Inflammatory macrophage treated with lipopolysaccharide for 4 hours (primary cell): ENCODE measurements around the gene EZH2.

Experiments
- DNase-seq: peaks from one replicate; pipeline ENCODE4 v3.0.0-alpha.2; 2020

EZH2 gene

DNA sequence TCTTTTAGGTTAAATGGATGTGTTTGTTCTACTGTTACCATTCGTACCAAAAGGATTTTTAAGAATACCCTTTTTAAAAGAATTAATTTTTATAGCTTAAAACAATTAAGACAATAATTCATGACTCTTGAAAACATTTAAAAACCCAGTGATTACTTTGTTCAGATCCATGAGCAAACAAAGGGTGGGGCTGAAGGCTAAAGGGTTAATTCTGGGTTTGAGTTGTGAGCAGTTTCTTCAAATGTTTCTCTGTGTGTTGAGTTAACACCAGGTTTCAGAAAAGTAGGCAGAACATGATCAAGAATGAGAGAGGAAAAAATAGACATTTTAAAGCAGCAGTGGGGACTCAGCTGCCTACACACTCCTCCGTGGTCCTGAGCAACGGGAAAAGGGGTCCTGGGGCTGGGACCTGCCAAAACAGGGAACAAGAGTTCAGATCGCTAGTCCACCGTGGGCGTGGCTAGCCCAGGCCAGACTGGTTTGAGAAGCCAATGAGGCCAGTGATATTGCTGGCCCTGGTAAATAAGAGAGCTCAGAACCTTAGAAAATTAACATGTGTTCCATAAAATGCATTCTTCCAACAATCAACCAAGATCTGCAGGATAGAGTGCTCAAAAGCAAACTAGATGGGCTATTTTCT, 14.9 kb upstream of the EZH2 start:
- DNase-seq = no peak

DNA sequence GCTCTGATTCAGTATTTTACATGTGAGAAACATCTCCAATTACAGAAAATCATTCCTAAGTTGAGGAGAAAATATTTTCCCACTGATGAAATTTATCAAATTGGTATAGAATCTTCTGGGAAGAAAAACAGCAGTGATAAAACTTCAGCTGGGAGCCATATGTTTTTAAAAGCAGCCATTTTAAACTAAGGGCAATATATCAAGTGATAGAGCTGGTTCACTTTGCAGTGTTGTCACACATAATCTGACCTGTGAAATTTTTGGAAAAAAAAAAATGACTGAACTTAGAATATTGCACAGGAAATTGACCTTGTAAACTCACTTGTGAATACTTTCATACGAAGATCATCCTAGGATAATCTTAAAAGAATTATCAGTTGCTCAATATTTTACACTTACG, 10.5 kb upstream of the EZH2 start:
- no peak for DNase-seq

DNA sequence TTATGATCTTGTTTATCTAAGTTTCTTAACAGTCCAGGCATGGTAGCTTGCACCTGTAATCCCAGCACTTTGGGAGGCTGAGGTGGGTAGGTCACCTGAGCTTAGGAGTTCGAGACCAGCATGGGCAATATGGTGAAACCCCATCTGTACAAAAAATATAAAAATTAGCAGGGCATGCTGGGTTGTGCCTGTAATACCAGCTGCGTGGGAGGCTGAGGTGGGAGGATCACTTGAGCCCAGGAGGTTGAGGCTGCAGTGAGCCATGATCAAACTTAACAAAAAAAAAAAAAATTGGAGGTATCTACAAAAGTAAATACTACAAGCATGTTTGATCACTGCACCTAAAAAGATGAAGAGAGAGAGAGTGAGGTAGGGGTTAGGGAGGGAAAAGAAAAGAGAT, 9.0 kb upstream of the EZH2 start:
- no peak for DNase-seq

DNA sequence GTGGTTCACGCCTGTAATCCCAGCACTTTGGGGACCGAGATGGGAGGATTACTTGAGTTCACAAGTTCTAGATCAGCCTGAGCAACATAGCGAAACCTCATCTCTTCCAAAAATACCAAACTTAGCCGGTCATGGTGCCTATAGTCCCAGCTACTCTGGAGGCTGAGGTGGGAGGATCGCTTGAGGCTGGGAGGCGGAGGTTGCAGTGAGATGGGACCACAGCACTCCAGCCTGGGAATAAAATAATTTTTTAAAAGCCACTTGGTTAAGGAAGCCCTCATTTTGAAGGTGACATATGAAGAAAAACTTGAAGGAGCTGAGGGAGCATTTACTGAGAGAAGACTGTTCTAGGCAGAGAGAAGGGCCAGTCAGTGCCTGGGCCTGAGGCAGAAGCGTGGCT, 4.2 kb upstream of the EZH2 start:
- DNase-seq = no peak

DNA sequence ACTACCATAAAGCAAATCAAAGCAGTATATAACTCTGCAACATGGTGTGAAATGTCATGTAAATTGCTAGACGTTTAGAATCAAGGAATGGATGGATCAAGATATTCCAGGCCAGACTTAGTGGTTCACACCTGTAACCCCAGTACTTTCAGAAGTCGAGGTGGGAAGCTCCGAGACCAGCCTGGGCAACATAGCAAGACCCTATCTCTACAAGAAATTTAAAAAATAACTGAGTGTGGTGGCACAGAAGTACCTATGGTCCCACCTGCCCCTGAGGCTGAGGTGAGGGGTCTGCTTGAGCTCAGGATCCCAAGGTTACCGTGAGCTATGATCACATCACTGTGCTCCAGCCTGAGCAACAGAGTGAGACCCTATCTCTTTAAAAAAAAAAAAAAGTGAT, 2.8 kb upstream of the EZH2 start:
- no peak for DNase-seq

DNA sequence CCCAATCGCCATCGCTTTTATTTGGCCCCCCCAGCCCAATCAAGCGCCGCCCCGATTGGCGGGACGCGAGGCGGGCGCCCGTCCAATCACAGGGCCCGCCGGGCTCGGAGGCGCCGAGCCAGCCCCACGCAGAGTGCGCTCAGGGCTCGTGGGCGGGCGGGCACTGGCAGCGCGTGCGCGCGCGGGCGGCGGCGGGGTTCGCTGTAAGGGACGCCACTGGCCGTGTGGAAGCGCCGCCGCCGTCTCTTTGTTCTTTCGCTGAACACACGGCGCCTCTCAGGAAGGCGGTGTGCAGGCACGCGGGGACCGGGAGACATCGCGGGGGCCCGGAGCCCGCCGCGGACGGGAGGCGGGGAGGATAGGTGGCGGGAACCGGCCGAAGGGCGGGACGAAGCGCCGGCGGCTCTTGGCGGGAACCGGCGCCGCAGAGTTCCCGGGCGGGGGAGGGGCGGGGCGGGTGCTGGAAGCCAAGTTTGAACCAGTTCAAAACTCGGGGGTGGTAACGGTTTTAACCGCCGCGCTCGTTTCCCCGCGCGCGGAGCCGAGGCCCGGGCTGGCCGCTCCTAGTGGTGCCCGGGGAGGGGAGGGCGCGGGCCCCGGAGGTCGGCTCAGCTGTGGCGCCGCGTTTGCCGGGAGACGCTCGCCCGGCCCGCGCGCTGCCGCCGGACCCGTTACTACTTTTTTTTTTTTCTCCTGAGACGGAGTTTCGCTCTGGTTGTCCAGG, 370 bp upstream of the EZH2 start:
- DNase-seq = peak; percentile 97

DNA sequence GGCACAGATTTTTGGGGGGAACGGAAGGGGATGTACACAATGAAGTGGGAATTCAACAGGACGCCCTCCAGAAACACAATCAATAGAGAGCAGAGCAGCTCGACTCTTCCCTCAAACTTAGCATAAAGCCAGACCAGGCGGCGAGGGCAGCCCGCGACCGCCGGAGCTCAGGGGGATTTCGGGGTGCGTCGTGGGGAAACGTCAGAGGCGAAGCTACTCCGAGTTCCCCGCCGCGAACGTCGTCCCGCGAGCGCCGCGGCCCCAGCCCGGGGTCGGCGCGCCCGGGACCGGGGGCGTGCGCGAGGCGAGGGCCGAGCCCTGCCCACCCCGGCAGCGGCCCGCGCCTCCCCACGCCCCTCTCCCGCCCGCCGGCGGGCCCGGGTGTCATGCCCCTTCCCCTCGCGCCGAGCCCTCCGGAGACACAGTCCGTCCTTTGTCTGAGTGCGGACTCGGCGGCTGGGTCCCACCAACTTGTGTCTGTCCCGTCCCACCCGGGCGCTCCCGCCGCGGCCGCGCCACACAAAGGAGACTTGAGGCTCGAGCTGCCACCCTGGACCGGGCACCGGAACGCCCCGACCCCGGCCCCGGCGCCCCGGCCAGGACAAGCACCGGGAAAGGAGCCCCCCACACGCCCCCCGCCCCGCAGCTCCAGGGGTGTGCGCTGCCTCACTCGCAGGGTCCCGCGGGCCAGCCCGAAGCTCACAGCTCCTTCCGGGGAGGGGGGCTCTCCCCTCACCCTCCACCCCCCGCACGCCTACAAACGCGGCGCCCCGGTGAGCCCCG, 634 bp downstream of the EZH2 start:
- DNase-seq = peak; percentile 24

DNA sequence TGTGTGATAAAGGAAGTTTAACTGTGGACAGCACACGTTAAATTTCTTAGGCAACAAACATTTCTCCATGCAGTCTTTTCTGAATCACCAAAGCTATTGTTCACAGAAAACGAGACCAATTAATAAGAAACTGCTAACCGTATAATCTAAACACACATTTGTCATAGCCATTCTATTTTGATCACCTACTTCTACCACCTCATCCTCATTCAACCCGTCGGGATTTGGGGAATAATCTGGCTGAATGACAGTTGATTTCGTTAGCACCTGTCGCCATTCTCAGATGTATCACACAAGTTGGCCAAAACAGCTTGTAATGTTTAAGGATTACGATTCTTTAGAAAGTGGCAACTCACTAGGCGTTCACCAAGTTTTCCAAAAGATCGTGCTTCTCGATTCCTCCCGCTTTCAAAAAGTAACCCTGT, 1.2 kb downstream of the EZH2 start:
- peak; percentile 40 for DNase-seq

DNA sequence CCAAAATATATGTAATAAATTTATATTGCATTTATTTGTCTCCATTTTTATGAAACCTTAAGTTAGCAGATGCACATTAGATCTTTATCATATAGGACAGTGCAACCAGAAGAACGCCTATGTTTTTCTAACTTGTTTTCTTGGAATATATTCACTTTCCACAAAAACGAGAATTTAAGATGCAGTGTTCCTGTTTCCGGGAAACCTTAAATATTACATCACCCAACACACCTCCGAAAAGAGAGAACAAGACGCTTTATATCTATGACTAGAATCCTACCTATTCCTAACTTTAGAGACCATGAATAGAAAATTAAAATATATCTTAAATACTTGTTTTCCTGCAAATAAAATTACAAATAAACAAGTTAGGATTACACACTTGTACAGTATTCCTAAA, 1.9 kb downstream of the EZH2 start:
- no peak for DNase-seq

DNA sequence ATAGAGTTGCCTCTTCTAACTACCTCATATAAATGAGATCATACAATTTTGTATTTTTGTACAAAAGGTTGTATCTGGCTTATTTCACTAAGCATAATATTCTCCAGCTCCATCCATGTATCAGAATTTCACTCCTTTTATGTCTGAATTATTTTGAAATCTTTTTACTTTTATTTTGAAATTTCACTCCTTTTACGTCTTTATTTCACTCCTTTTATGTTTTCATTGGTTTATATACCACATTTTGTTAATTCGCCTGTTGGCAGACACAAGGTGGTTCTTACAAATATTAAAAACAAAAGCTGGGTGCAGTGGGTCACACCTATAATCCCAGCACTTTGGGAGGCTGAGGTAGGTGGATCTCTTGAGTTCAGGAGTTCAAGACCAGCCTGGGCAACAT, 5.8 kb downstream of the EZH2 start:
- DNase-seq = no peak

DNA sequence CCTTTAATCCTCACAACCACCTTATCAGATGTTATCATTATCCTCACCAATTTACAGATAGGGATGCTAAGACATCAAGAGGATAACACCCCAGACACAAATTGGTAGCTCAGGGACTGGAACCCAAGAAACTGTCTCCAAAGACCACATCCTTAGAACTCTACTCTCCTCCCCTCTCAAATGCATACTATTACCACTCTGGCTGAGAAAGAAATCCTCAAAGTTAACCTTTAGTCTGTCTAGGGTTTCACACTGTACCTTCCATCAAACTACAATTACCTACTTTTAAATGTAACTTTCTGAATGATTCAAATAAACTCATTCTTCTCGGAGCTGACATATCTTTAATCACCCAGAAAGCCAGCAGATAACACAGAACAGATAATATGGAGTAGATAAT, 6.6 kb downstream of the EZH2 start:
- DNase-seq = no peak

DNA sequence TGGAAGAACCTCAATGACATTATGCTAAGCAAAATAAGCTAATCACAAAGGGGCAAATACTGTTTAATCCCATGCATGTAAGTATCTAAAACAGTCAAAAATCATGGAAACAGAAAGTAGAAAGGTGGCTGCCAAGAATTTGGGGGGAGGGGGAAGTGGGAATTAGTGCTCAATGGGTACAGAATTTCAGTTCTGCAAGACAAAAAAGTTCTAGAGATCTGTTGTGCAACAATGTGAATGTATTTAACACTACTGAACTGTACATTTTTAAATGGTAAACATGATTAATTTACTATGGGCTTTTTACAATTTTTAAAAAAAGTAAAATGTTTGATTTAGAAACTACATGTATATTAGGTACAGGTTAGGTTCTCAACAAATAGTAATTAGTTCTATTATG, 11.9 kb downstream of the EZH2 start:
- DNase-seq = peak; percentile 61

DNA sequence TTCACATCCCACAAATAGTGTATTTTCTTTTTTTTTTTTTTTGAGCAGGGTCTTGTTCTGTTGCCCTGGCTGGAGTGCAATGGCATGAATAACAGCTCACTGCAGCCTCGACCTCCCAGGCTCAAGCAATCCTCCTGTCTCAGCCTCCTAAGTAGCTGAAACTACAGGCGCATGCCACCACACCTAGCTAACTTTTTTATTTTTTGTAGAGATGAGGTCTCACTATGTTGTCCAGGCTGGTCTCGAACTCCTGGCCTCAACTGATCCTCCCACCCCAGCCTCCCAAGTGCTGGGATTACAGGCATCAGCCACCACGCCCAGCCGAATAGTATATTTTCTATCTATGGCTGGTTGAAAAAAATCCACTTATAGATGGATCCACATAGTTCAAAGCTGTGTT, 12.5 kb downstream of the EZH2 start:
- no peak for DNase-seq

DNA sequence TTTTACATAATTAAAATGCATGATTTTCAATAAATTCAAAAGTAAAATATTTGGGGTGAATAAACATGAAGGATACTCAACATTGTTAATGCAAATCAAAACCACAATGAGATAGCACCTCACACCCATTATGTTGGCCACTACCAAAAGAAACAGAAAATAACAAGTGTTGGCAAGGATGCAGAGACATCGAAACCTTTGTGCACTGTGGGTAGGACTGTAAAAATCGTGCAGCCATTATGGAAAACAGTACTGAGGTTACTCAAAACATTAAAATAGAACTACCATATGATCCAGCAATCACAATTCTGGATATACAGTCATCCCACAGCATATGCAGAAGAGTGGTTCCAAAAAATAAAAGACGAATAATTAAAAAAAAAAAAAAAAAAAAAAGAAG, 13.1 kb downstream of the EZH2 start:
- DNase-seq = no peak

DNA sequence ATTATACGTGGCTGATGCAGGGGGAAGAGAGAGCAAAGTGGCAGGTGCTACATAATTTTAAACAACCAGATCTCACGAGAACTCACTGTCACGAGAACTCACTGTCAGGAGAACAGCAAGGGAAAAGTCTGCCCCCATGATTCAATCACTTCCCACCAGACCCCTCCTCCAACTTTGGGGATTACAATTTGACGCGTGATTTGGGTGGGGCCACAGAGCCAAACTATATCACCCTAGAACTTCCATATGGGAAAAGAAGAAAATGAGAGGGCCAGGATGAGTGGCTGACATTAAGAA, 15.8 kb downstream of the EZH2 start:
- peak; percentile 6 for DNase-seq

DNA sequence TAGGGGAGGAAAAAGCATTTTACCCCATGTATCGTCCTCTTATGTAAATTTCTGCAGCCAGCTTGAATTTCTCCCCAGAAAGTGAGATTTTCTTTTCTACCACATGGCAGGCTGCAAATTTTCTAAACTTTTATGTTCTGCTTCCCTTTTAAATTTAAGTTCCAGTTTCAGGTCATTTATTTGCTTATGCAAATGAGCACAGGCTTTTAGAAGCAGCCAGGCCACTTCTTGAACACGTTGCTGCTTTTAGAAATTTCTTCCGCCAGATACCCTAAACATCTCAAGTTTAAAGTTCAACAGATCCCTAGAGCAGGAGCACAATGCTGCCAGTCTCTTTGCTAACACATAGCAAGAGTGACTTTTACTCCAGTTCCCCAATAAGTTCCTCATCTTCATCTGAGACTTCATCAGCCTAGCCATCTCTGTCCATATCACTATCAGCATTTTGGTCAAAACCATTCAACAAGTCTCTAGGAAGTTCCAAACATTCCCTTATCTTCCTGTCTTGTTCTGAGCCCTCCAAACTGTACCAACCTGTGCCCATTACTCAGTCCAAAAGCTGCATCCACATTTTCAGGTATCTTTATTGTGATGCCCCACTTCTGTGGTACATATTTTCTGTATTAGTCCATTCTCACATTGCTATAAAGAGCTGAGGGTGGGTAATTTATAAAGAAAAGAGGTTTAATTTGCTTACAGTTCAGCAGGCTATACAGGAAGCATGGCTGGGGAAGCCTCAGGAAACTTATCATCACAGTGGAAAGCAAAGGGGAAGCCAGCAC, 16.3 kb downstream of the EZH2 start:
- peak; percentile 60 for DNase-seq

DNA sequence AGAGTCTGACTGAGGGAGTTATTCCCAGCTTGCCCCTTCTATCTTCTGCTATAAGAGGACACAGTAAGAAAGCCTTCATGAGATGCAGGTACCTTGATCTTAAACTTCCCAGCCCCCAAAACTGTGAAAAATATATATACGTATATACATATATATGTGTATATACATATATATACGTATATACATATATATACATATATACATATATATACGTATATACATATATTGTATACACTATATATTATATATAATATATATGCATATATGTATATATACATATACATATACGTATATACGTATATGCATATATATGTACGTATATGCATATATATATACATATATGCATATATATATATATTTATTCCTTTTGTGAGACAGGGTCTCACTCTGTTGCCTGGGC, 17.7 kb downstream of the EZH2 start:
- DNase-seq = no peak

DNA sequence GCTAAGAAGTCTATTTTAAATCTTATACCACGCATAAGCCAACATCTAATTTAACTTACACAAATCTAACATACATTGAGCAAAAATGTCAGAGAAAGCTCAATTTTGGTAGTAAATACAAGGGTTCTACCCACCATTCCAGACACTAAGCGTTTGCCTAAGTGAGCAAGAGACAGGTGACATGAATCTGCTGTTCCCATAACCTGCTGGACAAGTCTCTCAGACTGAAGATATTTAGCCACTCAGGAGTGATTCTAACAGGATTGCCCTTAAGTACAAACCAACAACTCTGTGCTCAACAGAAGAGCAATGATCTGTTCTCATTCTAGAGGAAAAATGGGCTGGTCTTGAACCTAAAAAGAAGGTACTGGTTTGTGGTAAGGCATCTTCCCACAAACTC, 18.8 kb downstream of the EZH2 start:
- no peak for DNase-seq

DNA sequence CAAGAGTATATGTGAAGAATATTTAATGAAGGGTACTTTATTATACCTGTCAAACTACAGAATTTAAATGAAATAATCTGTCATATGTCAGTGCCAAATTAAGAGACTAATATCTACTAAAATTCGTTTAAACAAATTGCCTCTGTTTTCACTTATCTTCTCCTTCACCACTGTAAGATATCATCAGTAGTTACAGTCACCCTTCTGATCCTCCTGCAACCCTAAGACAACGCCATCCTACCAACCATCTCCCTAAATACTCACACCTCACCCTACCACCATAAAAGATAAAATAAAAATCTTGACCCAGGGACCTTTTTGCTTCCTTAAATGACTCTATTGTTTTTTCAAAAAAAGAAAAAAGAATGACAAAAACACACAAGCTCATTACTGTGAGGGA, 20.8 kb downstream of the EZH2 start:
- DNase-seq = no peak

DNA sequence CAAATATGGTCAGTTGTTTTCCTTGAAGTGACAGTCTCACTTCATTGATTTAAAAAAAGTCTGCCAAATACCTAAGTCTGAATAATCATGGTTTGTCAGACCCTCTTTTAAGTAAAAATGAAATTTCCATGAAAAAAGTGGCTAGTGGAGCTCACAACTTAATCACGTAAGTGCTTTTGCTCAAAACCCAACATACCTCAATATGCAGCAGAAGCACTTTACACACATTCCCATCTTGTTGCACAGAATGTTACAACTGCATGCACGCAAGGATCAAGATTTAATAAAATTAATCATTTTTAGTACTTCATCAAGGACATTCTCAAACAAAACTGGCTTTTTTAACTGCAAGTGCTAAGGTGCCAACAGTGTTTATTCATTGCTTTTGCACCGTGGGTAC, 21.6 kb downstream of the EZH2 start:
- no peak for DNase-seq

DNA sequence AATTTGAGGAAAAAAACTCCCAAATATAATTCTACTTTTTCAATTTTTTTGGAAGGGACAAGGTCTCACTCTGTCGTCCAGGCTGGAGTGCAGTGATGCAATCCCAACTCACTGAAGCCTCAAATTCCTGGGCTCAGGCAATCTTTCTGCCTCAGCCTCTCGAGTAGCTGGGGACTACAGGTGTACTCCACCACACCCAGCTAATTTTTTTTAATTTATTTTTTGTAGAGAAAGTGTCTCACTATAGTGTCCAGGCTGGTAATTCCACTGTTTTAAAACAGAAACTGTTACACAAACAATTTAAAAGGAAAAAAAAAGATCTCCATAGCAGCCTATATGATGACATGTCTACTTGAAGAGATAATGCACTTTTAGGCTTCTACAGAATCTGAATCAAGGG, 25.6 kb downstream of the EZH2 start:
- peak; percentile 31 for DNase-seq

DNA sequence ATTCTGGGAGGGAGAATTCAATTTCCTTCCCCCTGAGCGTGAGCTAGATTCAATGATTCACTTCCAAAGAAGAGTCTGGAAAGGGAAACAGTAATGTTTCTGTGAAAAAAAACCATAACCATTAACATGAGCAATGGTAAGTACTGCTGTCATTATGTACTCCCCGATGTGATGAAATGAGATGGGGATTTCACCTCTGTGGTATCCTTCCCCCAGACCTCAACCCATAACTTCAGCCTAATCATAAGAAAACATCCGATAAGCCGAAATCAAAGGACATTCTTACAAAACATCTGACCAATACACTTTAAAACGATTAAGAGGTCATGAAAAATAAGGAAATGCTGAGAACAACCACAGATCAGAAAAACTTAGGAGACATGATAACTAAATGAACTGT, 27.2 kb downstream of the EZH2 start:
- peak; percentile 96 for DNase-seq

DNA sequence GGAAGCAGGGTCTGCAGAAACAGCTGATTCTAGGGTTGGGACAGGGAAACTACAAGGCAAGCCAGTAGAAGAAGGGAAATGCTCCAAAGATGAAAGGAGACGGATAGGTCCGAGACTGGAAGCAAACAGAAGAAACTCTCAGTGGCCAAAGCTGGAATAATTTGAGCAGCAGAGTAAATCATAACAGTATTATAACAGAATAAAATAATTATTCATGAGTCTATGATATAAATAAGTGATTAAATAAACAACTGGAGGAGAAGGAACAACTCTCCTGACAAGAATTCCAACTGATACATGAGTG, 27.6 kb downstream of the EZH2 start:
- no peak for DNase-seq

DNA sequence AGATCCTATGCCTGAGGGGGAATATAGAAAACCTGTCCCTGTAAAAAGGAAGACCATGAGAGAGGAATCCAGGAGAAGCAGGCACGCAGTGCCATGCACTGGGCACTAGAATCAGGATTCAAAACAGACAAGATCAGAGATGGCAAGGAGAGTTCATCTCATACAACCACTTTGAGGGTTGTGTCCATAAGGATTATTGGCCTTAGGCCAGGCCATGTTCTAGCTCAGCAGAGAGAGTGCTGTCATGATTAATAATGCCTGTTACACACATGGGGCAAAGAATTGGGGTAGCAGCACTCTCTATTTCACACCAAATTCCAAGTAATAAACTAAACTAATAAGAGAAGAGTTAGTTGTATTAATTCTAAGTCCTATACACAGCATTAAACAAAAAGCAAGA, 29.1 kb downstream of the EZH2 start:
- no peak for DNase-seq
